B cell (primary cell): ENCODE measurements around the gene NYAP2. TPM values are rescaled to one million over a fixed set of nuclear protein-coding genes. Genes with fewer than 3 reads are reported as not detected.

Experiments used
- ATAC-seq: fragments of 200-7000 bp; cut with Tn5 transposase; one replicate; pipeline ENCODE4 v1.10.0; 2021; ENCODE audit warnings: low read depth, mild to moderate bottlenecking, moderate number of reproducible peaks, moderate library complexity
- CTCF ChIA-PET: fragments of 350-600 bp; sonication (Branson Sonifier 250); formaldehyde crosslinking; loops from one replicate; lab custom pipeline; 2021; ENCODE audit warnings: antibody characterized with exemption, inconsistent platforms; lab: Charles Lee
- POLR2A ChIA-PET: fragments of 350-600 bp; sonication (Branson Sonifier 250); formaldehyde crosslinking; loops from one replicate; lab custom pipeline; 2021; ENCODE audit warnings: antibody characterized with exemption; lab: Charles Lee
- DNase-seq: peaks from one replicate; pipeline ENCODE4 v3.0.0; 2013
- H2AFZ ChIP-seq: 2 replicates; pipeline ENCODE4 v1.6.1; 2012; ENCODE audit warnings: mild to moderate bottlenecking, low read depth, low read length; ENCODE audit not compliant: insufficient read depth, poor library complexity, severe bottlenecking
- H3K27ac ChIP-seq, 2 donors: 1 replicate in 1 of 2; 2 replicates in 1 of 2; pipeline ENCODE4 v1.5.1; 2012 to 2013; ENCODE audit warnings: low read length in 2 of 2, mild to moderate bottlenecking in 2 of 2, moderate library complexity in 1 of 2
- H3K27me3 ChIP-seq, 4 experiments: fragments of 200-600 bp in 1 of 4; sonication (generic) in 1 of 4; replicated peaks in 1 of 4; 1 replicate in 2 of 4; 2 replicates in 2 of 4; pipeline versions ENCODE4 v1.6.1 to v1.7.0; 2013 to 2016; ENCODE audit warnings: low read length in 3 of 4, mild to moderate bottlenecking in 2 of 4, mixed read lengths in 1 of 4, moderate library complexity in 1 of 4; ENCODE audit not compliant: insufficient read depth in 4 of 4, control insufficient read depth in 3 of 4; ENCODE audit errors: control extremely low read depth in 1 of 4
- H3K36me3 ChIP-seq, 2 experiments: replicated peaks in 1 of 2; 1 replicate in 1 of 2; 2 replicates in 1 of 2; pipeline versions ENCODE4 v1.6.1 to v1.7.1; 2013; ENCODE audit warnings: low read length in 1 of 2; ENCODE audit not compliant: insufficient read depth in 2 of 2, control insufficient read depth in 1 of 2; ENCODE audit errors: control extremely low read depth in 1 of 2, extremely low read depth in 1 of 2
- H3K4me1 ChIP-seq, 2 donors: fragments of 200-600 bp in 1 of 2; sonication (generic) in 1 of 2; 1 replicate in 1 of 2; 2 replicates in 1 of 2; pipeline versions ENCODE4 v1.5.1 to v1.6.1; 2013 to 2017; ENCODE audit warnings: low read length in 2 of 2; ENCODE audit not compliant: control insufficient read depth in 2 of 2, insufficient read depth in 2 of 2
- H3K4me2 ChIP-seq: replicated peaks from 2 replicates; pipeline ENCODE3; 2012; ENCODE audit warnings: mild to moderate bottlenecking, low read depth, low read length; ENCODE audit not compliant: poor library complexity, severe bottlenecking
- H3K4me3 ChIP-seq, 5 experiments: fragments of 200-600 bp in 1 of 5; sonication (generic) in 1 of 5; 1 replicate in 3 of 5; 2 replicates in 2 of 5; pipeline versions ENCODE4 v1.5.1 to v1.7.0; 2011 to 2016; ENCODE audit warnings: low read length in 4 of 5, mild to moderate bottlenecking in 4 of 5, low read depth in 2 of 5, control low read depth in 1 of 5, moderate library complexity in 1 of 5; ENCODE audit not compliant: insufficient read depth in 1 of 5; ENCODE audit errors: control extremely low read depth in 1 of 5, extremely low read depth in 1 of 5
- H3K79me2 ChIP-seq: fragments of 200-600 bp; sonication (generic); one replicate; pipeline ENCODE4 v1.6.0; 2016; ENCODE audit warnings: low read length; ENCODE audit not compliant: control insufficient read depth, insufficient read depth
- H3K9ac ChIP-seq: fragments of 200-600 bp; sonication (generic); 2 replicates; pipeline ENCODE4 v1.6.1; 2017; ENCODE audit warnings: mild to moderate bottlenecking, low read length, moderate library complexity
- H3K9me3 ChIP-seq, 3 donors: one replicate each; pipeline versions ENCODE4 v1.6.1 to v1.7.1; 2013; ENCODE audit warnings: low read length in 2 of 3; ENCODE audit not compliant: control insufficient read depth in 2 of 3, insufficient read depth in 1 of 3; ENCODE audit errors: control extremely low read depth in 1 of 3
- H4K20me1 ChIP-seq: 2 replicates; pipeline ENCODE4 v1.6.0; 2012; ENCODE audit warnings: mild to moderate bottlenecking, low read length; ENCODE audit not compliant: insufficient read depth, control insufficient read depth, poor library complexity, severe bottlenecking
- H3K27ac Mint-ChIP-seq: one replicate; pipeline ENCODE4 v1.8.0; 2021; ENCODE audit warnings: mixed read lengths
- H3K27me3 Mint-ChIP-seq: one replicate; pipeline ENCODE4 v1.8.0; 2021; ENCODE audit warnings: mixed read lengths
- H3K4me1 Mint-ChIP-seq: one replicate; pipeline ENCODE4 v1.8.0; 2021; ENCODE audit warnings: mixed read lengths
- H3K4me3 Mint-ChIP-seq: one replicate; pipeline ENCODE4 v1.8.0; 2021; ENCODE audit warnings: mixed read lengths
- H3K9me3 Mint-ChIP-seq: one replicate; pipeline ENCODE4 v1.8.0; 2022; ENCODE audit warnings: mixed read lengths; ENCODE audit not compliant: insufficient read depth
- EZH2 ChIP-seq: IDR thresholded peaks from 2 replicates; pipeline ENCODE4 v1.6.1; 2012; ENCODE audit warnings: borderline replicate concordance, low read depth, mild to moderate bottlenecking, moderate library complexity, low read length; ENCODE audit not compliant: insufficient read depth, poor library complexity, severe bottlenecking
- WGBS: methylation state at CpG from one replicate; pipeline ENCODE4 v1.1.5; 2013; ENCODE audit warnings: missing lambda C conversion rate; ENCODE audit not compliant: insufficient coverage; 5-methylcytosine and 5-hydroxymethylcytosine counted together
- intact Hi-C: fragments of 100-400 bp; cut with micrococcal nuclease; formaldehyde crosslinking; loops from one replicate; pipeline ENCODE4 v1.10.0; 2022
- polyA plus RNA-seq: library from polyadenylated mRNA; depleted of rRNA; stranded (reverse); fragments of >200 nt; gene quantifications from 2 replicates; pipeline ENCODE4 v1.2.3, GENCODE V29; 2012
- total RNA-seq, 2 donors: library from RNA; stranded (reverse); fragments of 120-200 nt in 1 of 2; gene quantifications; 1 replicate in 1 of 2; 2 replicates in 1 of 2; pipeline versions ENCODE4 v1.2.3 to v1.2.4, GENCODE V29; 2013 to 2022
- TF ChIP-seq, protein P1 (sequence below): fragments of 200-600 bp; IDR thresholded peaks from one replicate; pipeline ENCODE4 v1.8.0; 2022; ENCODE audit warnings: antibody characterized with exemption, mild to moderate bottlenecking

NYAP2 gene
- total and polyA plus RNA-seq, 2 donors (not counting 1 experiment from before 2014, with no cell fraction given), result 0.12 to 0.17 TPM

DNA sequence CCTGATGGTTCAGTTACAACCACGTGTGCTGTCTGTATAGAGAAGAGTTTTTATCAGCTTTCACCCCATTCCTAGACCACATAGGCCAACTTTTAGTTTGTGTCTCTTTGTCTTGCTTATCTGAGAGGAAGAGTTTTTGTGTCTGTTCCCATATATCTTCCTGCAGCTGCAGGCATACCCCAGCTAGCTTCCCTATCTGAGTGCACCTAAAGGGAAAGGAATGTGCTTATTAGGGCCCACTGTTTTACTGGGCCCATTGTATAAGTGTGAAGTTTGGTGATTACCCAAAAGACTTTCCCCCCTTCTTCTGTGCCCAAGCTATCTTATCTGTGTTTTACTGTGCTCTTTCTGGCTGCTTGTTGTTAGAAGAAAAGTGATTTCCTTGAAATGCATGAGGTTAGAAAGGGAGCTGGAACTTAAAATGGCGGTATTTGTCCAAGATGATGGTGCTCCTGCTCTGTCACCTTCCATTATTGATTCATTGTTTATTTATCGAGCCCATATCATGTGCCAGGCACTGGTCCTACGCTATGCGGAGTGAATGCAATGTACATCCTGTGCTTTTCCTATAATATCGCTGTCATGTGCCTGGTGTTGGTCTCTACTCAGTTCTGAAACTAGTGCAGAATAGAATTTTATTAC, 57.2 kb downstream of the NYAP2 start:
- no peak overlapping the region for H3K4me2 ChIP-seq
- H3K27me3 ChIP-seq, result no peaks in the 10 kb centered on the region
- DNase-seq (no peak), ATAC-seq (no peak)
- ChIA-PET POLR2A (no interaction called here), CTCF (no interaction called here)
- WGBS, result 93% methylated on average over 4 of the region's 6 CpGs
- Mint-ChIP-seq H3K4me1 (no peaks in the 10 kb centered on the region), H3K27ac (no peak overlapping the region), H3K27me3 (peaks cover 8% of the 10 kb centered on the region), H3K4me3 (no peak overlapping the region), H3K9me3 (no peaks in the 10 kb centered on the region)
- H3K9ac ChIP-seq, result no peak overlapping the region
- no peaks in the 10 kb centered on the region for H3K36me3 ChIP-seq
- H3K4me3 ChIP-seq, result no peak overlapping the region
- H3K27ac ChIP-seq, result no peak overlapping the region
- no peaks in the 10 kb centered on the region for H4K20me1 ChIP-seq
- no peaks in the 10 kb centered on the region for H3K79me2 ChIP-seq
- TF ChIP-seq, protein P1, sequence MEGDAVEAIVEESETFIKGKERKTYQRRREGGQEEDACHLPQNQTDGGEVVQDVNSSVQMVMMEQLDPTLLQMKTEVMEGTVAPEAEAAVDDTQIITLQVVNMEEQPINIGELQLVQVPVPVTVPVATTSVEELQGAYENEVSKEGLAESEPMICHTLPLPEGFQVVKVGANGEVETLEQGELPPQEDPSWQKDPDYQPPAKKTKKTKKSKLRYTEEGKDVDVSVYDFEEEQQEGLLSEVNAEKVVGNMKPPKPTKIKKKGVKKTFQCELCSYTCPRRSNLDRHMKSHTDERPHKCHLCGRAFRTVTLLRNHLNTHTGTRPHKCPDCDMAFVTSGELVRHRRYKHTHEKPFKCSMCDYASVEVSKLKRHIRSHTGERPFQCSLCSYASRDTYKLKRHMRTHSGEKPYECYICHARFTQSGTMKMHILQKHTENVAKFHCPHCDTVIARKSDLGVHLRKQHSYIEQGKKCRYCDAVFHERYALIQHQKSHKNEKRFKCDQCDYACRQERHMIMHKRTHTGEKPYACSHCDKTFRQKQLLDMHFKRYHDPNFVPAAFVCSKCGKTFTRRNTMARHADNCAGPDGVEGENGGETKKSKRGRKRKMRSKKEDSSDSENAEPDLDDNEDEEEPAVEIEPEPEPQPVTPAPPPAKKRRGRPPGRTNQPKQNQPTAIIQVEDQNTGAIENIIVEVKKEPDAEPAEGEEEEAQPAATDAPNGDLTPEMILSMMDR, result no peak
- no peak for TF ChIP-seq EZH2
- no peaks in the 10 kb centered on the region for H3K4me1 ChIP-seq
- no peak overlapping the region for H2AFZ ChIP-seq
- intact Hi-C loops, result no loop called here
- H3K9me3 ChIP-seq, result no peaks in the 10 kb centered on the region

DNA sequence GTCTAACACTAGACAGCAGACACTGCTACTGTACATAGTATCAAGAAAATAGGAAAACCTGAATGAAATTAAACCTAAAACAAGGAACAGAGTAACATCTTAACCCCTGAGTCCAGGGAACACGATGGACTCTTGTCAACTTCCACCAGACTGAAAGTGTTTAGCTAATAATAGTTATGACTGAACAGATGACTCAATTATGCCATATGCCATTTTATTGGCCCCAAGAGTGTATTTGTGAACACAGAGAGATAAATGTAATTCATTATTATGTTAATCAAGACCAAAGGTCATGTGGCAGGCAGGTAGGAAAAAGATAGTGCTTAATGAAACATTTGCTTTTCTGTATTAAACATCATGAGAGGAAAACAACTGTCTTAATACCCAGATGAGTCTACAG, 58.0 kb downstream of the NYAP2 start:
- no CpG with 5 or more reads among the region's 1 CpG for WGBS
- no peaks in the 10 kb centered on the region for H3K9me3 ChIP-seq
- Mint-ChIP-seq H3K4me3 (no peak overlapping the region), H3K4me1 (no peaks in the 10 kb centered on the region), H3K27me3 (peaks cover 7% of the 10 kb centered on the region), H3K27ac (no peak overlapping the region), H3K9me3 (no peaks in the 10 kb centered on the region)
- no peak overlapping the region for H2AFZ ChIP-seq
- POLR2A ChIA-PET, result no interaction called here
- H3K27me3 ChIP-seq, result no peaks in the 10 kb centered on the region
- intact Hi-C loops, result no loop called here
- TF ChIP-seq, protein P1, result no peak
- no peak for TF ChIP-seq EZH2
- H3K4me3 ChIP-seq, result no peak overlapping the region
- H3K4me2 ChIP-seq, result no peak overlapping the region
- no peaks in the 10 kb centered on the region for H3K79me2 ChIP-seq
- no peaks in the 10 kb centered on the region for H4K20me1 ChIP-seq
- DNase-seq (no peak), ATAC-seq (no peak)
- CTCF ChIA-PET, result no interaction called here
- H3K9ac ChIP-seq, result no peak overlapping the region
- H3K4me1 ChIP-seq, result no peaks in the 10 kb centered on the region
- H3K36me3 ChIP-seq, result no peaks in the 10 kb centered on the region
- no peak overlapping the region for H3K27ac ChIP-seq
